PC-3 (cell line): Measurements from ENCODE around the gene ERMAP. TPM values are rescaled to one million over a fixed set of nuclear protein-coding genes. Genes with fewer than 3 reads are reported as not detected.

Source experiments
- ATAC-seq: fragments of 200-7000 bp; cut with Tn5 transposase; 2 replicates; pipeline ENCODE4 v1.9.1; 2020; ENCODE audit warnings: mild to moderate bottlenecking, moderate library complexity
- BruUV-seq: library from RNA; stranded (reverse); fragments of 400-500 nt; replicated peaks from 2 replicates; lab custom pipeline; 2021; lab: Mats Ljungman, UMichigan
- CTCF ChIA-PET: fragments of 300-600 bp; sonication (Branson Sonifier 250); formaldehyde crosslinking; loops from one replicate; lab custom pipeline; 2022; ENCODE audit warnings: antibody characterized with exemption; lab: Charles Lee
- POLR2A ChIA-PET: fragments of 300-600 bp; sonication (Branson Sonifier 250); formaldehyde crosslinking; loops from one replicate; lab custom pipeline; 2022; ENCODE audit warnings: antibody characterized with exemption; ENCODE audit not compliant: unreplicated experiment; lab: Charles Lee
- DNase-seq: peaks from one replicate; pipeline ENCODE4 v3.0.0-alpha.2; 2015
- H2AFZ ChIP-seq: fragments of 300-600 bp; sonication (generic); 2 replicates; pipeline ENCODE4 v1.6.0; 2016; ENCODE audit warnings: antibody characterized with exemption, low read length
- H3F3A ChIP-seq: fragments of 300-600 bp; sonication (generic); one replicate; pipeline ENCODE4 v1.6.0; 2017; ENCODE audit warnings: antibody characterized with exemption, low read length, control low read depth, mild to moderate bottlenecking; ENCODE audit not compliant: unreplicated experiment
- H3K27ac ChIP-seq: fragments of 300-600 bp; sonication (generic); 2 replicates; pipeline ENCODE4 v1.5.1; 2016; ENCODE audit warnings: mild to moderate bottlenecking, low read length
- H3K27me3 ChIP-seq: fragments of 300-600 bp; sonication (generic); 2 replicates; pipeline ENCODE4 v1.6.1; 2016; ENCODE audit warnings: low read length, mixed read lengths
- H3K36me3 ChIP-seq: fragments of 300-600 bp; sonication (generic); 2 replicates; pipeline ENCODE4 v1.6.1; 2016; ENCODE audit warnings: low read depth, mixed run types, low read length, mixed read lengths
- H3K4me1 ChIP-seq: fragments of 300-600 bp; sonication (generic); 2 replicates; pipeline ENCODE4 v1.5.1; 2016; ENCODE audit warnings: low read length; ENCODE audit not compliant: insufficient read depth
- H3K4me2 ChIP-seq: fragments of 300-600 bp; sonication (generic); 2 replicates; pipeline ENCODE4 v1.6.0; 2016; ENCODE audit warnings: low read length
- H3K4me3 ChIP-seq: fragments of 300-600 bp; sonication (generic); 2 replicates; pipeline ENCODE4 v1.5.1; 2016; ENCODE audit warnings: mild to moderate bottlenecking, low read length, mixed read lengths
- H3K79me2 ChIP-seq: fragments of 300-600 bp; sonication (generic); 2 replicates; pipeline ENCODE4 v1.6.1; 2017; ENCODE audit warnings: low read length, mixed read lengths
- H3K9ac ChIP-seq: fragments of 300-600 bp; sonication (generic); 2 replicates; pipeline ENCODE4 v1.6.0; 2016; ENCODE audit warnings: mild to moderate bottlenecking, low read length
- H3K9me2 ChIP-seq: fragments of 300-600 bp; sonication (generic); replicated peaks from 2 replicates; pipeline ENCODE4 v1.6.1; 2016; ENCODE audit warnings: mixed run types, low read length, mixed read lengths
- H3K9me3 ChIP-seq: fragments of 300-600 bp; sonication (generic); 2 replicates; pipeline ENCODE4 v1.6.1; 2016; ENCODE audit warnings: low read length, mixed read lengths
- H4K20me1 ChIP-seq: fragments of 300-600 bp; sonication (generic); 2 replicates; pipeline ENCODE4 v1.6.1; 2016; ENCODE audit warnings: low read length, mixed read lengths
- EZH2 ChIP-seq: fragments of 300-600 bp; sonication (generic); IDR thresholded peaks from one replicate; pipeline ENCODE4 v1.6.1; 2017; ENCODE audit warnings: antibody characterized with exemption, mild to moderate bottlenecking, low read length; ENCODE audit not compliant: unreplicated experiment
- EZH2phosphoT487 ChIP-seq: fragments of 300-600 bp; sonication (generic); IDR thresholded peaks from 2 replicates; pipeline ENCODE4 v1.6.1; 2018; ENCODE audit warnings: mild to moderate bottlenecking, antibody characterized with exemption, low read length, borderline replicate concordance
- intact Hi-C: fragments of 100-400 bp; cut with micrococcal nuclease; formaldehyde crosslinking; loops from 2 replicates; pipeline ENCODE4 v1.9.0; 2023
- total RNA-seq: library from RNA; depleted of rRNA; stranded (reverse); fragments of >200 nt; gene quantifications from 2 replicates; pipeline ENCODE4 v1.2.3, GENCODE V29; 2014
- TF ChIP-seq, protein P1 (sequence below): fragments of 300-600 bp; sonication (generic); conservative IDR thresholded peaks from 2 replicates; pipeline ENCODE4 v1.5.1; 2017; ENCODE audit warnings: antibody characterized with exemption, low read depth, mild to moderate bottlenecking, low read length

ERMAP gene
- total RNA-seq, 1 experiment from 2014 or later: 5.4 TPM

DNA sequence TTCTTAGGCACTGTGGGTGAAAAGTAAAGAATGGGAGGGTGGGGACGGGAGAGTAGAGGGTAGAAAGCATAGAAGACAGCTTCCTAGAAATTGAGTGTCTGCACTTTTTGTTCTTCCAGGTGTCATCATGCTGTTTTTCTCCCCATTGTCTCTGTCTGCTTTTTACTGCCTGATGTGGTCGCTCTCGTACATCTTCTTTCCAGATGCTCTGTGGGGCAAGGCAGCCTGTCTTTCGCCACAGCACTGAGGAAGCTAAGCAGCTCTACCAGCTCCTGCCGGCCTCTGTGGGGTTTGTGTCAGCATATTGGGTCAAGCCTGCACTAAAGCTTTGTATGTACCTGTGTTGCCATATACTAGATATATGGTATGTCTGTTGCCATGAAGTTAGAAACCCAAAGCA, 18.9 kb upstream of the ERMAP start:
- Histone ChIP-seq H3K9me2 (no peaks in the 10 kb centered on the region), H3F3A (no peaks in the 10 kb centered on the region), H3K4me1 (no peaks in the 10 kb centered on the region), H3K79me2 (no peaks in the 10 kb centered on the region), H3K27ac (no peak overlapping the region), H3K9me3 (no peaks in the 10 kb centered on the region), H2AFZ (no peak overlapping the region), H3K9ac (no peak overlapping the region), H4K20me1 (no peaks in the 10 kb centered on the region), H3K4me3 (no peak overlapping the region), H3K27me3 (no peaks in the 10 kb centered on the region), H3K36me3 (no peaks in the 10 kb centered on the region), H3K4me2 (no peak overlapping the region)
- ChIA-PET POLR2A (no interaction called here), CTCF (no interaction called here)
- intact Hi-C loops: no loop called here
- ATAC-seq: no peak
- no peak for DNase-seq
- no TSS peak for BruUV-seq
- TF ChIP-seq, protein P1, sequence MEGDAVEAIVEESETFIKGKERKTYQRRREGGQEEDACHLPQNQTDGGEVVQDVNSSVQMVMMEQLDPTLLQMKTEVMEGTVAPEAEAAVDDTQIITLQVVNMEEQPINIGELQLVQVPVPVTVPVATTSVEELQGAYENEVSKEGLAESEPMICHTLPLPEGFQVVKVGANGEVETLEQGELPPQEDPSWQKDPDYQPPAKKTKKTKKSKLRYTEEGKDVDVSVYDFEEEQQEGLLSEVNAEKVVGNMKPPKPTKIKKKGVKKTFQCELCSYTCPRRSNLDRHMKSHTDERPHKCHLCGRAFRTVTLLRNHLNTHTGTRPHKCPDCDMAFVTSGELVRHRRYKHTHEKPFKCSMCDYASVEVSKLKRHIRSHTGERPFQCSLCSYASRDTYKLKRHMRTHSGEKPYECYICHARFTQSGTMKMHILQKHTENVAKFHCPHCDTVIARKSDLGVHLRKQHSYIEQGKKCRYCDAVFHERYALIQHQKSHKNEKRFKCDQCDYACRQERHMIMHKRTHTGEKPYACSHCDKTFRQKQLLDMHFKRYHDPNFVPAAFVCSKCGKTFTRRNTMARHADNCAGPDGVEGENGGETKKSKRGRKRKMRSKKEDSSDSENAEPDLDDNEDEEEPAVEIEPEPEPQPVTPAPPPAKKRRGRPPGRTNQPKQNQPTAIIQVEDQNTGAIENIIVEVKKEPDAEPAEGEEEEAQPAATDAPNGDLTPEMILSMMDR: no peak
- TF ChIP-seq EZH2 (no peak), EZH2phosphoT487 (no peak)

- intact Hi-C loops: no loop called here
- Histone ChIP-seq H2AFZ (no peak overlapping the region), H3K4me1 (no peaks in the 10 kb centered on the region), H3K4me2 (no peak overlapping the region), H3K36me3 (no peaks in the 10 kb centered on the region), H3K4me3 (no peak overlapping the region), H3K27me3 (no peaks in the 10 kb centered on the region), H3K9me3 (no peaks in the 10 kb centered on the region), H3K9ac (no peak overlapping the region), H3K9me2 (no peaks in the 10 kb centered on the region), H3K79me2 (no peaks in the 10 kb centered on the region), H3F3A (no peaks in the 10 kb centered on the region), H3K27ac (no peak overlapping the region), H4K20me1 (no peaks in the 10 kb centered on the region)
- ATAC-seq (no peak), DNase-seq (no peak)
- ChIA-PET POLR2A (no interaction called here), CTCF (no interaction called here)
- no TSS peak for BruUV-seq
- TF ChIP-seq, protein P1: no peak
- TF ChIP-seq EZH2phosphoT487: no peak
- TF ChIP-seq EZH2: no peak
Observed at GRCh38 chr1:42801832-42802473, 15.0 kb upstream of the ERMAP start.

DNA sequence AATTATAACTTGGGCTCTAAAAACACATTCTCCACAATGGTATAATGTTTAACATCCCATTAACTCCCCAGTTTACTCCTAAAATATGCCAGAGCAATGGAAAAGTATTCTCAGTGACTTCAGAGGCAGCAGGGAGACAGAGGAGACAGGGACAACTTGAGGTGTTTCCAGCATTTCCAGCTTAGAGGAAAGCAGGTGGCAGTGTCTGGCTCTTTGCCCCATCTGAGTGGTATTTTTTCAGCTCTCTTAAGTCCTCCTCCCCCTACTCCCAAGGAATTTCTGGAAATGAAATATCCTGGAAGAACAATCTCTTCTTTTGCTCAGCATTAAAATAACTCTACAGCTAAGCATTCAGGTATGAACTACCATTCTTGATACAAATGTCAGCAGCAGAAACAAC, 10.8 kb upstream of the ERMAP start:
- no peaks in the 10 kb centered on the region for H3K27me3 ChIP-seq
- no peaks in the 10 kb centered on the region for H3K9me2 ChIP-seq
- no peak overlapping the region for H3K27ac ChIP-seq
- H3K4me1 ChIP-seq: no peaks in the 10 kb centered on the region
- no peaks in the 10 kb centered on the region for H3K36me3 ChIP-seq
- POLR2A ChIA-PET: no interaction called here
- H3K9me3 ChIP-seq: no peaks in the 10 kb centered on the region
- no peak for DNase-seq
- no peaks in the 10 kb centered on the region for H3F3A ChIP-seq
- H3K79me2 ChIP-seq: no peaks in the 10 kb centered on the region
- CTCF ChIA-PET: no interaction called here
- no peak for TF ChIP-seq EZH2
- no peak overlapping the region for H2AFZ ChIP-seq
- no TSS peak for BruUV-seq
- ATAC-seq: no peak
- no peak overlapping the region for H3K4me3 ChIP-seq
- H4K20me1 ChIP-seq: no peaks in the 10 kb centered on the region
- intact Hi-C loops: no loop called here
- no peak overlapping the region for H3K4me2 ChIP-seq
- no peak overlapping the region for H3K9ac ChIP-seq
